Measurements from ENCODE around the gene TADA2A. TPM values are rescaled to one million over a fixed set of nuclear protein-coding genes. Genes with fewer than 3 reads are reported as not detected.

Gene TADA2A
- total RNA-seq, 1 experiment from 2014 or later = 29.4 TPM

GRCh38 chr17:37422971-37423625 is 16.4 kb downstream of the TADA2A start:
- TF ChIP-seq CTCF (IDR thresholded peaks at IDR 0.05; ENCODE audit: insufficient read depth in 1 of 2, low read depth in 1 of 2, low read length in 1 of 2, severe bottlenecking in 1 of 2, unreplicated experiment in 1 of 2) = no peak
- Histone ChIP-seq H3K9me3 (no peaks in the 10 kb centered on the region), H3K27me3 (replicated peaks; ENCODE audit: control insufficient read depth, insufficient read depth, low read length) (no peaks in the 10 kb centered on the region), H3K4me3 (ENCODE audit: low read depth, low read length) (no peak overlapping the region), H3K36me3 (ENCODE audit: control insufficient read depth, insufficient read depth, low read length) (peaks cover 2% of the 10 kb centered on the region), H3K4me1 (no peaks in the 10 kb centered on the region)
- Mint-ChIP-seq H3K4me3 (ENCODE audit: unreplicated experiment) (no peak overlapping the region), H3K27ac (ENCODE audit: unreplicated experiment) (no peak overlapping the region), H3K9me3 (ENCODE audit: unreplicated experiment) (no peaks in the 10 kb centered on the region), H3K4me1 (ENCODE audit: low read depth, unreplicated experiment) (no peaks in the 10 kb centered on the region), H3K27me3 (ENCODE audit: insufficient read depth, unreplicated experiment) (no peaks in the 10 kb centered on the region), H3K36me3 (ENCODE audit: insufficient read depth, unreplicated experiment) (peaks cover 63% of the 10 kb centered on the region)
- intact Hi-C loops (cut with micrococcal nuclease; ENCODE audit: unreplicated experiment) = no loop called here
- no TSS peak for BruUV-seq (replicated peaks)
- ChIA-PET POLR2A (no interaction called here), CTCF (interaction anchor here (0.7 to 1.6 kb wide), 3 partner anchors 15 to 64 kb away, joined by 3 to 7 read pairs (median 3); no protein-coding TSS in a partner anchor)
- no peak for DNase-seq

GRCh38 chr17:37425268-37425667 is 18.6 kb downstream of the TADA2A start:
- BruUV-seq (replicated peaks) = no TSS peak
- no peaks in the 10 kb centered on the region for H3K27me3 ChIP-seq (replicated peaks; ENCODE audit: control insufficient read depth, insufficient read depth, low read length)
- ChIA-PET POLR2A (interaction anchor here (0.6 kb wide), 2 partner anchors 67 to 1031 kb away, joined by 3 read pairs; no protein-coding TSS in a partner anchor), CTCF (no interaction called here)
- Mint-ChIP-seq H3K4me1 (ENCODE audit: low read depth, unreplicated experiment) (no peaks in the 10 kb centered on the region), H3K27ac (ENCODE audit: unreplicated experiment) (no peak overlapping the region), H3K36me3 (ENCODE audit: insufficient read depth, unreplicated experiment) (peaks cover 53% of the 10 kb centered on the region), H3K9me3 (ENCODE audit: unreplicated experiment) (no peaks in the 10 kb centered on the region), H3K27me3 (ENCODE audit: insufficient read depth, unreplicated experiment) (no peaks in the 10 kb centered on the region), H3K4me3 (ENCODE audit: unreplicated experiment) (no peak overlapping the region)
- intact Hi-C loops (cut with micrococcal nuclease; ENCODE audit: unreplicated experiment) = no loop called here
- H3K4me1 ChIP-seq = no peaks in the 10 kb centered on the region
- H3K9me3 ChIP-seq = no peaks in the 10 kb centered on the region
- H3K4me3 ChIP-seq (ENCODE audit: low read depth, low read length) = no peak overlapping the region
- no peak for DNase-seq
- no peak for TF ChIP-seq CTCF (IDR thresholded peaks at IDR 0.05; ENCODE audit: insufficient read depth in 1 of 2, low read depth in 1 of 2, low read length in 1 of 2, severe bottlenecking in 1 of 2, unreplicated experiment in 1 of 2)
- H3K36me3 ChIP-seq (ENCODE audit: control insufficient read depth, insufficient read depth, low read length) = peaks cover 2% of the 10 kb centered on the region

GRCh38 chr17:37429039-37429438 is 22.4 kb downstream of the TADA2A start:
- no peaks in the 10 kb centered on the region for H3K4me1 Mint-ChIP-seq (ENCODE audit: low read depth, unreplicated experiment)
- Histone ChIP-seq H3K9me3 (no peaks in the 10 kb centered on the region), H3K27me3 (replicated peaks; ENCODE audit: control insufficient read depth, insufficient read depth, low read length) (no peaks in the 10 kb centered on the region), H3K4me1 (no peaks in the 10 kb centered on the region), H3K4me3 (ENCODE audit: low read depth, low read length) (no peak overlapping the region), H3K36me3 (ENCODE audit: control insufficient read depth, insufficient read depth, low read length) (peaks cover 2% of the 10 kb centered on the region; the same call in 1 of the 2 replicates)
- H3K9me3 Mint-ChIP-seq (ENCODE audit: unreplicated experiment) = no peaks in the 10 kb centered on the region
- BruUV-seq (replicated peaks) = no TSS peak
- POLR2A ChIA-PET = no interaction called here
- DNase-seq = no peak
- no peak overlapping the region for H3K27ac Mint-ChIP-seq (ENCODE audit: unreplicated experiment)
- no peaks in the 10 kb centered on the region for H3K27me3 Mint-ChIP-seq (ENCODE audit: insufficient read depth, unreplicated experiment)
- no peak overlapping the region for H3K4me3 Mint-ChIP-seq (ENCODE audit: unreplicated experiment)
- H3K36me3 Mint-ChIP-seq (ENCODE audit: insufficient read depth, unreplicated experiment) = peaks cover 64% of the 10 kb centered on the region
- CTCF ChIA-PET = no interaction called here
- no peak for TF ChIP-seq CTCF (IDR thresholded peaks at IDR 0.05; ENCODE audit: insufficient read depth in 1 of 2, low read depth in 1 of 2, low read length in 1 of 2, severe bottlenecking in 1 of 2, unreplicated experiment in 1 of 2)
- intact Hi-C loops (cut with micrococcal nuclease; ENCODE audit: unreplicated experiment) = no loop called here
